SK-N-SH treated with all-trans-retinoic acid at 6 μM for 48 hours (cell line): ENCODE results near the gene PRSS56.

Experiments used
- ATAC-seq: fragments of 200-7000 bp; cut with Tn5 transposase; 3 replicates; pipeline ENCODE4 v1.9.1; 2020; ENCODE audit warnings: mild to moderate bottlenecking, moderate library complexity
- ARNTL ChIP-seq: fragments of 450-650 bp; formaldehyde crosslinking; IDR thresholded peaks from 2 replicates; pipeline ENCODE4 v1.5.0; 2020; ENCODE audit warnings: low read depth, mild to moderate bottlenecking, moderate library complexity, borderline replicate concordance
- BACH2 ChIP-seq: fragments of 250-450 bp; sonication (Bioruptor Pico); IDR thresholded peaks from 2 replicates; pipeline ENCODE4 v1.9.0; 2021; ENCODE audit warnings: mild to moderate bottlenecking, borderline replicate concordance
- CSDC2 ChIP-seq: fragments of 250-450 bp; sonication (Bioruptor Pico); IDR thresholded peaks from 2 replicates; pipeline ENCODE4 v1.5.0; 2020; ENCODE audit warnings: mild to moderate bottlenecking, moderate library complexity
- ISL1 ChIP-seq: fragments of 250-450 bp; sonication (Bioruptor Pico); IDR thresholded peaks from 2 replicates; pipeline ENCODE4 v2.1.2; 2022; ENCODE audit warnings: mild to moderate bottlenecking, moderate library complexity
- OSR1 ChIP-seq: fragments of 250-450 bp; sonication (Bioruptor Pico); IDR thresholded peaks from 2 replicates; pipeline ENCODE4 v1.8.0; 2022; ENCODE audit warnings: moderate library complexity, mild to moderate bottlenecking, inconsistent platforms
- PPARA ChIP-seq: fragments of 250-450 bp; sonication (Bioruptor Pico); IDR thresholded peaks from 2 replicates; pipeline ENCODE4 v1.5.0; 2020; ENCODE audit warnings: mild to moderate bottlenecking, borderline replicate concordance
- ZC3H10 ChIP-seq: fragments of 250-450 bp; sonication (Bioruptor Pico); IDR thresholded peaks from 2 replicates; pipeline ENCODE4 v1.5.1; 2021; ENCODE audit warnings: mild to moderate bottlenecking, moderate library complexity
- ZFP3 ChIP-seq: fragments of 250-450 bp; sonication (Bioruptor Pico); IDR thresholded peaks from 2 replicates; pipeline ENCODE4 v1.5.0; 2020; ENCODE audit warnings: mild to moderate bottlenecking, moderate library complexity
- ZFP30 ChIP-seq: fragments of 450-650 bp; formaldehyde crosslinking; IDR thresholded peaks from 2 replicates; pipeline ENCODE4 v1.5.0; 2022; ENCODE audit warnings: mild to moderate bottlenecking, moderate library complexity
- ZNF70 ChIP-seq: fragments of 450-650 bp; formaldehyde crosslinking; IDR thresholded peaks from 2 replicates; pipeline ENCODE4 v1.5.0; 2020; ENCODE audit warnings: mild to moderate bottlenecking, moderate library complexity
- ZNF8 ChIP-seq: fragments of 450-650 bp; formaldehyde crosslinking; IDR thresholded peaks from 2 replicates; pipeline ENCODE4 v1.5.0; 2020; ENCODE audit warnings: mild to moderate bottlenecking, moderate library complexity
- TF ChIP-seq, protein P1 (sequence below): fragments of 250-450 bp; sonication (Bioruptor Pico); IDR thresholded peaks from 2 replicates; pipeline ENCODE4 v1.8.0; 2021; ENCODE audit warnings: low read depth, mild to moderate bottlenecking, moderate library complexity, borderline replicate concordance
- TF ChIP-seq, protein P2 (sequence below): fragments of 250-450 bp; sonication (Bioruptor Pico); IDR thresholded peaks from 2 replicates; pipeline ENCODE4 v1.5.0; 2020; ENCODE audit warnings: mild to moderate bottlenecking, moderate library complexity
- TF ChIP-seq, protein P3 (sequence below): fragments of 250-450 bp; sonication (Bioruptor Pico); IDR thresholded peaks from 2 replicates; pipeline ENCODE4 v1.5.1; 2021; ENCODE audit warnings: mild to moderate bottlenecking, moderate library complexity
- TF ChIP-seq, protein P4 (sequence below): fragments of 250-450 bp; sonication (Bioruptor Pico); IDR thresholded peaks from 2 replicates; pipeline ENCODE4 v1.8.0; 2020; ENCODE audit warnings: mild to moderate bottlenecking, moderate library complexity, borderline replicate concordance
- TF ChIP-seq, protein P5 (sequence below): fragments of 250-450 bp; sonication (Bioruptor Pico); IDR thresholded peaks from 2 replicates; pipeline ENCODE4 v1.5.1; 2020; ENCODE audit warnings: low read depth, mild to moderate bottlenecking, moderate library complexity

Gene PRSS56

DNA sequence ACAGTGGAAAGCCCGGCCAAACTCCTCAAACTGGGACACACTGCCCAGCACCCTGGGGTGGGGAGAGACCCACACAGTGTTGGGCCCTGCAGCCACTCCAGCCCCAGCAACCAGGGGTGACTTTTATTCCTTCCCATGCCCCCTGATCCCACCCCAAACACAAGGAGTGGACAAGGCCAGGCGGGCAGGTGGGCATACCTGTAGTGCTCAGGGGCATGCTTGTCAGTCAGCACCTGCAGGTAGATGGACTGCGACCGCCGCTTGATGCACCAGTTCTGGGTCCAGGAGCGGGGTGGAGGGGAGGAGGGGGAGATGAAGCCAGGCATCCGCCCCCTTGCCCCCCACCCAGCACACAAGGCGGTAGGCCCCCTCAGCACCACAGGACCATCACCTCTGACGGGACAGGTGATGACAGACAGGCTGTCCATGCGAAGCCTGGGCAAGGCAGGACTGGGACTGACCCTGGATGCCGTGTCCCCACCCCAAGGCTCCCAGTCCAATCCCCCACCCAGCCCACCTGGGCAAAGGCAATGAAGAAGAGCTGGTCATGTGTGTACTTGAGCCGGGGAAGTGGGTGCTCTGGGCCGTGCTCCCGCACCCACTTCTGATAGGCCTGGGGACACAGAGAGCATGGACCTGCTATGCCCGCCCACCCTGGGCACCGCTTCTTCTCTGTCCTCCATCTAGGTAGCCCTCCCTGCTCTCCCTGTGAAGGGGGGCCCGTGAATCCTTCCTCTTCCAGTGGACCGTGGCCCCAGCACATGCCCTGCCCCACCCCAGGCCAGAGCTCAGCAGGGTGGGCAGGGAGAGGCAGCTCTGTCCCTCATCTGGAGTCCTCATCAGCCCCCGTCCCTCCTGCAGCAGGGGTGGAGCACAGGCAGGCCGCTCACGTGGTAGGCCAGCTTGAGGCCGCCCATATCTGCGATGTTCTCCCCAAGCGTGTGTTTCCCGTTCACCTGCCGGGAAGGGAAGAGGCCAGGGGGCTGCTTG, 39.7 kb upstream of the PRSS56 start:
- no peak for ATAC-seq

DNA sequence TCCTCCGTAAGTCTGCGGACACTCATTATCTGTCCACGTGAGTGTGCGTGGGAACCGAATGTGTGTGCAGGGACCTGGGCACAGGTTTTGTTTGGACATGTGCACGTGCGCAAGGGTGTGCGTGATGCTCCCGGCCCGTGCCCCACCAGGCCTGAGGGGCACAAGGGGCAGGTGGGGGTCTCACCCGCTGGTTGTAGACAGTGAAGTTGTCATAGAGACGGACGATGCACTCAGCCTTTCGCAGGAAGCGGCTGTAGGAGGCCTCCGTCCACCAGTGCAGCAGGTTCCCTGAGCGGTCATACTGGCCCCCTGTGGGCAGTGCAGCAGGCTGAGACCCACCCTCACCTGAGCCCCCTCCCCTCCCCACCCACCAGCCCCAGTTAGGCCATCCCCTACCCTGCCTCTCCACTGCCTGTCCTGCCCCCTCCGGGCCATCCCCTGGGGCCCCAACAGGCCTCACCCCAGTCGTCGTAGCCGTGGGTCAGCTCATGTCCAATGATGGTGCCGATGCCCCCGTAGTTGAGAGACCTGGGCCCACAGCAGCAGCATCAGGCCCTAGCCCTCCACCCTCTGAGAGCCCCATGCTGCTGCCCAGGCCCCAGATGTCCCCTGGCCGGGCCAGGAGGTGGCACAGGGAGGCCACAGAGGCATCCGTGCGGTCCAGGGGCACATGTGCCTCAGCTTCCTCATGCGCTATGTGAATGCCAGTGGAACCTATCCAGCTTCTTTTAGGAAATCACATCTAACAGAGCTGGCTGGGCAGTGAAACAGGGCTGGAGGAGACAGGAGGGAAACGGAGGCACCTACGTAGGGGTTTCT, 38.7 kb upstream of the PRSS56 start:
- TF ChIP-seq ARNTL (CRISPR knock-in tag): no peak
- TF ChIP-seq, protein P1, sequence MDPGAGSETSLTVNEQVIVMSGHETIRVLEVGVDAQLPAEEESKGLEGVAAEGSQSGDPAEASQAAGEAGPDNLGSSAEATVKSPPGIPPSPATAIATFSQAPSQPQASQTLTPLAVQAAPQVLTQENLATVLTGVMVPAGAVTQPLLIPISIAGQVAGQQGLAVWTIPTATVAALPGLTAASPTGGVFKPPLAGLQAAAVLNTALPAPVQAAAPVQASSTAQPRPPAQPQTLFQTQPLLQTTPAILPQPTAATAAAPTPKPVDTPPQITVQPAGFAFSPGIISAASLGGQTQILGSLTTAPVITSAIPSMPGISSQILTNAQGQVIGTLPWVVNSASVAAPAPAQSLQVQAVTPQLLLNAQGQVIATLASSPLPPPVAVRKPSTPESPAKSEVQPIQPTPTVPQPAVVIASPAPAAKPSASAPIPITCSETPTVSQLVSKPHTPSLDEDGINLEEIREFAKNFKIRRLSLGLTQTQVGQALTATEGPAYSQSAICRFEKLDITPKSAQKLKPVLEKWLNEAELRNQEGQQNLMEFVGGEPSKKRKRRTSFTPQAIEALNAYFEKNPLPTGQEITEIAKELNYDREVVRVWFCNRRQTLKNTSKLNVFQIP: no peak
- ATAC-seq: no peak

More for the DNA sequence above, 39.7 kb upstream of the PRSS56 start:
- TF ChIP-seq, protein P2, sequence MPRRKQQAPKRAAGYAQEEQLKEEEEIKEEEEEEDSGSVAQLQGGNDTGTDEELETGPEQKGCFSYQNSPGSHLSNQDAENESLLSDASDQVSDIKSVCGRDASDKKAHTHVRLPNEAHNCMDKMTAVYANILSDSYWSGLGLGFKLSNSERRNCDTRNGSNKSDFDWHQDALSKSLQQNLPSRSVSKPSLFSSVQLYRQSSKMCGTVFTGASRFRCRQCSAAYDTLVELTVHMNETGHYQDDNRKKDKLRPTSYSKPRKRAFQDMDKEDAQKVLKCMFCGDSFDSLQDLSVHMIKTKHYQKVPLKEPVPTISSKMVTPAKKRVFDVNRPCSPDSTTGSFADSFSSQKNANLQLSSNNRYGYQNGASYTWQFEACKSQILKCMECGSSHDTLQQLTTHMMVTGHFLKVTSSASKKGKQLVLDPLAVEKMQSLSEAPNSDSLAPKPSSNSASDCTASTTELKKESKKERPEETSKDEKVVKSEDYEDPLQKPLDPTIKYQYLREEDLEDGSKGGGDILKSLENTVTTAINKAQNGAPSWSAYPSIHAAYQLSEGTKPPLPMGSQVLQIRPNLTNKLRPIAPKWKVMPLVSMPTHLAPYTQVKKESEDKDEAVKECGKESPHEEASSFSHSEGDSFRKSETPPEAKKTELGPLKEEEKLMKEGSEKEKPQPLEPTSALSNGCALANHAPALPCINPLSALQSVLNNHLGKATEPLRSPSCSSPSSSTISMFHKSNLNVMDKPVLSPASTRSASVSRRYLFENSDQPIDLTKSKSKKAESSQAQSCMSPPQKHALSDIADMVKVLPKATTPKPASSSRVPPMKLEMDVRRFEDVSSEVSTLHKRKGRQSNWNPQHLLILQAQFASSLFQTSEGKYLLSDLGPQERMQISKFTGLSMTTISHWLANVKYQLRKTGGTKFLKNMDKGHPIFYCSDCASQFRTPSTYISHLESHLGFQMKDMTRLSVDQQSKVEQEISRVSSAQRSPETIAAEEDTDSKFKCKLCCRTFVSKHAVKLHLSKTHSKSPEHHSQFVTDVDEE (CRISPR knock-in tag): no peak

DNA sequence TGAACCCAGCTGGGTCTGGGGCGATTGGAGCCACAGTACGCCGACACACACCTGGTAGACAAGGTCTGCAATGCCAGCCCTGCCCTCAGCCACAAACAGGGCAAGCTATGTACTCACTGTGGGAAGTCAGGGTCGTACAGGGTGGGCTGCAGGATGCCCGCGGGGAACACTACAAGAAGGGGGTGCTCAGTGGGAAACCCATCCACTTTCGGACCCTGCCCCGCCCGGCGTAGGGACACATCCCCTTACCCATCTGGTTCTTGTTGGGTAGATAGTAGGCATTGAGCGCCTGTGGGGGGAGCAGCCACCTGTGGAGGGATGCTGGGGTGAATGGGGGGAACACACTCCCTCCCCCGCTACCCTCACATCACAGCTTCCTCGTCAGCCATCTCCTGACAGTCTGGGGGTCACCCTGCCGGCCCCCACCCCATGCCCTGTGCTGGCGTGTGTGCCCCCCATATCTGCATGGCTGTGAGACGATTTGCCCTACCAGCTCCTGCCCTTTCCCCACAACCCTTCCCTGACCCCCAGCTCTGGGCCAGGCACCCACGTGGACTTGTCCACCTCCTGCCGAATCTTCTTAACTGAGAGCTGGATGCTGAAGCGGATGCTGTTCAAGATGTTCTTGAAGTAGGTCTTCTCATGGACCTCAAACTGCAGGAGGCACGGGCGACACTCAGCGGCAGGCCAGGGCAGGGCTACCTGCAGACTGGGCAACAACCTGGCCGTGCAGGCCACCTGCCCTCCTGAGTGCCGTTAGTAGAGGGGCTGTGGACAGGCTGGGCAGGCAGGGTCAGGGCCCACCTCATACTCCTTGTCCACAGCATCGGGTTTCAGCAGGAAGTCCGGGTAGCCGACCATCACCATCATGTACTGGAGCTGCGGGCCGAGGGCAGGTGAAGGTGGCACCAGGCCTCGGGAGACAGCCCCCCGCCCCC, 37.6 kb upstream of the PRSS56 start:
- TF ChIP-seq BACH2 (CRISPR knock-in tag): no peak
- no peak for TF ChIP-seq PPARA (CRISPR knock-in tag)
- TF ChIP-seq, protein P3, sequence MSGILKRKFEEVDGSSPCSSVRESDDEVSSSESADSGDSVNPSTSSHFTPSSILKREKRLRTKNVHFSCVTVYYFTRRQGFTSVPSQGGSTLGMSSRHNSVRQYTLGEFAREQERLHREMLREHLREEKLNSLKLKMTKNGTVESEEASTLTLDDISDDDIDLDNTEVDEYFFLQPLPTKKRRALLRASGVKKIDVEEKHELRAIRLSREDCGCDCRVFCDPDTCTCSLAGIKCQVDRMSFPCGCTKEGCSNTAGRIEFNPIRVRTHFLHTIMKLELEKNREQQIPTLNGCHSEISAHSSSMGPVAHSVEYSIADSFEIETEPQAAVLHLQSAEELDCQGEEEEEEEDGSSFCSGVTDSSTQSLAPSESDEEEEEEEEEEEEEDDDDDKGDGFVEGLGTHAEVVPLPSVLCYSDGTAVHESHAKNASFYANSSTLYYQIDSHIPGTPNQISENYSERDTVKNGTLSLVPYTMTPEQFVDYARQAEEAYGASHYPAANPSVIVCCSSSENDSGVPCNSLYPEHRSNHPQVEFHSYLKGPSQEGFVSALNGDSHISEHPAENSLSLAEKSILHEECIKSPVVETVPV (CRISPR knock-in tag): no peak
- TF ChIP-seq, protein P1: no peak
- TF ChIP-seq OSR1 (CRISPR knock-in tag): no peak
- no peak for TF ChIP-seq ISL1 (CRISPR knock-in tag)
- no peak for TF ChIP-seq ZC3H10 (CRISPR knock-in tag)
- TF ChIP-seq, protein P4, sequence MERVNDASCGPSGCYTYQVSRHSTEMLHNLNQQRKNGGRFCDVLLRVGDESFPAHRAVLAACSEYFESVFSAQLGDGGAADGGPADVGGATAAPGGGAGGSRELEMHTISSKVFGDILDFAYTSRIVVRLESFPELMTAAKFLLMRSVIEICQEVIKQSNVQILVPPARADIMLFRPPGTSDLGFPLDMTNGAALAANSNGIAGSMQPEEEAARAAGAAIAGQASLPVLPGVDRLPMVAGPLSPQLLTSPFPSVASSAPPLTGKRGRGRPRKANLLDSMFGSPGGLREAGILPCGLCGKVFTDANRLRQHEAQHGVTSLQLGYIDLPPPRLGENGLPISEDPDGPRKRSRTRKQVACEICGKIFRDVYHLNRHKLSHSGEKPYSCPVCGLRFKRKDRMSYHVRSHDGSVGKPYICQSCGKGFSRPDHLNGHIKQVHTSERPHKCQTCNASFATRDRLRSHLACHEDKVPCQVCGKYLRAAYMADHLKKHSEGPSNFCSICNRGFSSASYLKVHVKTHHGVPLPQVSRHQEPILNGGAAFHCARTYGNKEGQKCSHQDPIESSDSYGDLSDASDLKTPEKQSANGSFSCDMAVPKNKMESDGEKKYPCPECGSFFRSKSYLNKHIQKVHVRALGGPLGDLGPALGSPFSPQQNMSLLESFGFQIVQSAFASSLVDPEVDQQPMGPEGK: no peak
- TF ChIP-seq ZNF70 (CRISPR knock-in tag): no peak
- no peak for TF ChIP-seq ZFP30
- no peak for TF ChIP-seq ARNTL (CRISPR knock-in tag)
- TF ChIP-seq ZNF8 (CRISPR knock-in tag): no peak
- TF ChIP-seq CSDC2 (CRISPR knock-in tag): no peak
- TF ChIP-seq ZFP3 (CRISPR knock-in tag): no peak
- TF ChIP-seq, protein P5, sequence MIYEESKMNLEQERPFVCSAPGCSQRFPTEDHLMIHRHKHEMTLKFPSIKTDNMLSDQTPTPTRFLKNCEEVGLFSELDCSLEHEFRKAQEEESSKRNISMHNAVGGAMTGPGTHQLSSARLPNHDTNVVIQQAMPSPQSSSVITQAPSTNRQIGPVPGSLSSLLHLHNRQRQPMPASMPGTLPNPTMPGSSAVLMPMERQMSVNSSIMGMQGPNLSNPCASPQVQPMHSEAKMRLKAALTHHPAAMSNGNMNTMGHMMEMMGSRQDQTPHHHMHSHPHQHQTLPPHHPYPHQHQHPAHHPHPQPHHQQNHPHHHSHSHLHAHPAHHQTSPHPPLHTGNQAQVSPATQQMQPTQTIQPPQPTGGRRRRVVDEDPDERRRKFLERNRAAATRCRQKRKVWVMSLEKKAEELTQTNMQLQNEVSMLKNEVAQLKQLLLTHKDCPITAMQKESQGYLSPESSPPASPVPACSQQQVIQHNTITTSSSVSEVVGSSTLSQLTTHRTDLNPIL (CRISPR knock-in tag): no peak

More for the DNA sequence above, 37.6 kb upstream of the PRSS56 start:
- no peak for ATAC-seq
